Ecto neural progenitor cell (in vitro differentiated cells): ENCODE data around the gene HAAO.
A peak's percentile ranks its signal among the peaks of the same experiment; 100 is the strongest.

Experiments used
- DNase-seq: peaks from one replicate; pipeline ENCODE4 v3.0.0-alpha.2; 2018; ENCODE audit warnings: low spot score

The HAAO gene

DNA sequence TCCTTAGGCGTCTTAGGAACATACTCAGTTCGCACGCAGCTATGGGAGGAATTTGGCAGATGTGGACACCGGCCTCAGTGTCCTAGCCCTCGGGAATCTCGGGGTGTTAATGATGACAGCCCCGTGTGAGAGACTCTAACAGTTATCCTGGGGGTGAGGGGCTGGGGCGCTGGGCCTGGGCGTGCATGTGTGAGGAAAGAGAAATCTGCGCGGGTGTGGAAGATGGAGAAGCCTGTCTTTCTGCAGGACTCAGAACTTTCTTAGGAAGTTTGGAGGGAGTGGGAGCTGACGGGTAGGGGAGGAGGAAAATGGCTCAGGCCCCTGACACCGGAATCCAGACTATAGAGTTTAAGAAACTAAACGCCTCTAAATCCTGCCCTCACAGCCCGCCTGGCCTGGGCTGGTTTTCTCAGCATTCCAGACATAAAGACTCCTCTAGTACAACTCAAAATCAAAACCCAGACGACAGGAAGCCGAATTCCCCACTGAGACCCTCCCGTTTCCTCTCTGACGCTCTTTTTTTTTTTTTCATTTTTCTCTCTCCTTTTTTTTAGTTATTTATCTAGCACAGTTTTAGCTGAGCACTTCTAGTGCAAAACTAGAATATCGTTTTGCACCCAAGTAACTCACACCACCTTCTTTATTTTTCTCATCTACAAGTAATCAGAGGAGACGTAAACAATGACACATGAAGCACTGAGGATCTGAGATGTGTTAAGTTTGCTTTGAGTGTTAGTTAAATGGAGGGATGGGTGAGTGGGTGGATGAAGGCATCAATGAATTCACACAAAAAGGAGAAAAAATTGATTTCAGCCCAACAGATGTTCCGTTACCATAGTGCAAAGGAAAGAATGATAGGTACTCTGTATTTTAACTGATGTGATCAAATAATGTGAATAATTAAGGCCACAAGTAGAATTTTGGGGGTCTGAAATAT lies 1.2 kb upstream of the HAAO start:
- no peak for DNase-seq

DNA sequence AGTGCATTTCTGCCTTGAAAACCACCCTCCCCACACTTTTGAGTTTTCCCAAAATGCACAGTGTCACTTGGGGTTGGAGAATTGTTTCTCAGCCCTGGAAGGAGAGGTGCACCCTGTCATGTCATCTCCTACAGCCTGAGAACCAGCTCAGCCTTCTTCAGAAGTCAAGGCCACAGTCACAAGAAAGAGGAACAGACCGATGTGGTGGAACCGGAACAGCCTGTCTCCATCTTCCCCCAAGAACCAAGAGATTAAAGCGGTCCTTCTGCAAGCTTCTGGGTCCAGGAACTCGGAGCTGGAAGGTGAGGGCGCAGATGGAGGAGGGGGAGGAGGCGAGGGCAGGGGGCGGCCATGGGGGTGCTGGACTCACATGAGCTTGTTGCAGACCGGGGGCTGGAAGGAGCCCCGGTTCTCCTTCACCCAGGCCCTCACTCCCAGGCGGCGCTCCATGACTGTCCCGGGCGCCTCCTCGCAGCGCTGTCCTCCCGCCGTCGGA lies 248 bp downstream of the HAAO start:
- DNase-seq: no peak

DNA sequence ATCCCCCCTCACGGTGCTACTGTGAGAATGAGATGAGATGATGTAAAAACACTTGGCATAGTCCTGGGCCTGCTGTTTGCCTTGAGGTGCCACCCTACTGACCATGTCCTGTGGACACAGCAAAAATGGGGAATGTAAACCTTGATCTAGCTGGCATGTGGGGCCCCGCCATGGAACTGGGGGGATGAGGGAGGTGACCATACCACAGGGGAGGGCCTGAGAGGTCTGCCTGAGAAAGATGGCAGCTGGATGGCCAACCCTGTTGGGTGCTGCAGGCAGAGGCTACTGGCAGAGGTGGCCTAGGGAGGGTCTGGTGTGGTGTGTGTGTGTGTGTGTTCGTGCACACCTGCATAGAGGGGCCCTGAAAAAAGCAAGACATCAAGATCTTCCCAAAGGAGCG lies 777 bp downstream of the HAAO start:
- no peak for DNase-seq

DNA sequence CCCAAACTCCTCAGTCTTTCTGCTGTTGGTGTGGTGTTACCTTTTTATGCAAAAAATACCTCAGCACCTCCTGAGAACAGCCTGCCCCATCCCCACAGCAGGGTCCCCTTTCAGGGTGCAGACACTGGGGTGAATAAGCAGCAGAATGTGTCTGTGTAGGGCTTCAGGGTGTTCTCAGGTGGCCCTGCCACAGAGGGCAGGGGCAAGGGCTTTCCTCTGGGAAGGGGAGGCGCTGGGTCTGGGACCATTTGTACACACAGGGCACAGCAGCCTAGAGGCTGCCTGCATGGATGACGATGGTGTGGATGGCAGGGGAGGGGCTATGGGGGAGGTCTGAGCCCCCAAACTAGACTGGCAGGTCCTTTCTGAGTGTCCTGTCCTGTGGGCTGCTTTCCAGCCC lies 2.6 kb downstream of the HAAO start:
- DNase-seq: no peak

DNA sequence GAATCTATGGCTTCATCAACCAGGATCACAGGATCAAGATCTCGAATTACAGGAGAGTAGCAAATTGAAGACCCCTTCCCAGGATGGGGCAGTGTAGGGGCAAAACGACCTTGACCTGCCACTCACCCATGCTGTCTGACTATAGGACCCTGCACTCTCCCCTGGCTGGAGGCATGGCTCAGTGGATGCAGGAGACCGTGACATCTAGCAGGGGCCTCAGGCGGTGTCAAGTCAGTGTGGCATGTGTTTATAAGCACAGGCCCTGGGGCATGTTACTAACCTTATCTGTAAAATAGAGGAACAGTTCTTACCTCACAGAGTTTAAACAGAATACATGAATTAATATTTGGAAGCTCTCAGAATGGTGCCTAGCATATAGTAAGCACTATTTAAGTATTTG lies 3.5 kb downstream of the HAAO start:
- DNase-seq: no peak

DNA sequence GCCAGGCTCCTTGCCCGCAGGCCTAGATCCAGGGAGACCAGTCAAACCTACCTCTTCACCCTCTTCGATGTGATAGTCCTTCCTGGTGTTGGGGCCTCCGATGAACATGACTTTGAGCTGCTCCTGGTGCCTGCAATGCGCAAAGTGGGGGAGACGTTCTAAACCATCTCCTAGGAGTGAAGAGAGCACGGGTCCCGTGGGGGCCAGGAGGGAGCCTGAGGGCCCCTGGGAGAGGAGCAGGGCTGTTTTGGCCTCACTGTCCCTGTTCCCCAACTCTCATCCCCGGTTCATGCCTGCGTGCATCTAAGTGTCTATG lies 3.9 kb downstream of the HAAO start:
- DNase-seq: no peak

DNA sequence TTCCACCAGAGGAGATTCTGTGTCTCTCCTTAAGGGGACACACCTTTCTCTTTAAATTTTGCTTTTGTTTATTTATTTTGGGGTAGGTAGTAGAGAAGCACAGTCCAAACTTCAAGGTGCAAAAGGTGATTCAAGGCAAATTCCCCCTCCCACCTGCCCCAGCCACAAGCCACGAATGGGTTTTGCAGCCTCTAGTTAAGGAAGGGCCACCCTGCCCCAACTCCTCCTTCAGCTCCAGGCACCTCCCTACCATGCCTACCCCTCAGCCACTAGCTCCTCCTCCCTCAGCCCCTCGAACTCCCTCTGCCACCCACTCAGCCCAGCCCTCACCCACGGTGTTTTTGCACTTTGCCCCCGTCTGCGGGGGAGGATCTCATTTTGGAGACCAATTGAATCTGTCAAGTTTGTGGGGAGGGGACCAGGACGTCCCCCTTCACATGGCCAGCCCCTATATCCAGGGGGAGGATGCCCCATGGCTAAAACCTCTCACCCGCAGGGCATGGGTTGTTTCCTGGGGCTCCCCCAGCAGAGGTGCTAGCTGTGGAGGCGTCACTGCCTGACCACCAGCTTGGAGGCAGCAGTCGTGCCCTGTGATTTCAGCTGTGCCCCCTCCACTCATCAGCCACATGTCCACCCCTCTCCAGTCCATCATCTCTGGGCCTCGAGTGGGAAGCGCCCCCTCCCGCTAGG lies 4.5 kb downstream of the HAAO start:
- DNase-seq: no peak

DNA sequence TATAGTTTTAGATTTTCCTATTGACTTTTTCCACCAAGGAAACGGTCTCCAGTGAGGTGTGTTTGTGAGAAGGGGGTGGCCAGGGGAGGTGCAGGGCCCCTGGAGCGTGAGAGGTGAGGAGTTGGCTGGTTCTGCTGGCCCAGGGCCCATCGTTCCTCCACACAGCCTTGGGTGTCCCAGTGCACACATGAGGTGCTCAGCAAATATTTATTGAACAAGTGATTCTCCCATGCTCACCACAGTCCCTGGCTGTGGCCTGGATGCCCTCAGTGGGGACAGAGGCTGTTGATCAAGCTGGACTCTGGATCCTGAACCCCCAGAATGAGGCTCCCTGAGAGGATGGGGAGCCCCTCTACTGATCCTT lies 5.0 kb downstream of the HAAO start:
- DNase-seq: no peak

DNA sequence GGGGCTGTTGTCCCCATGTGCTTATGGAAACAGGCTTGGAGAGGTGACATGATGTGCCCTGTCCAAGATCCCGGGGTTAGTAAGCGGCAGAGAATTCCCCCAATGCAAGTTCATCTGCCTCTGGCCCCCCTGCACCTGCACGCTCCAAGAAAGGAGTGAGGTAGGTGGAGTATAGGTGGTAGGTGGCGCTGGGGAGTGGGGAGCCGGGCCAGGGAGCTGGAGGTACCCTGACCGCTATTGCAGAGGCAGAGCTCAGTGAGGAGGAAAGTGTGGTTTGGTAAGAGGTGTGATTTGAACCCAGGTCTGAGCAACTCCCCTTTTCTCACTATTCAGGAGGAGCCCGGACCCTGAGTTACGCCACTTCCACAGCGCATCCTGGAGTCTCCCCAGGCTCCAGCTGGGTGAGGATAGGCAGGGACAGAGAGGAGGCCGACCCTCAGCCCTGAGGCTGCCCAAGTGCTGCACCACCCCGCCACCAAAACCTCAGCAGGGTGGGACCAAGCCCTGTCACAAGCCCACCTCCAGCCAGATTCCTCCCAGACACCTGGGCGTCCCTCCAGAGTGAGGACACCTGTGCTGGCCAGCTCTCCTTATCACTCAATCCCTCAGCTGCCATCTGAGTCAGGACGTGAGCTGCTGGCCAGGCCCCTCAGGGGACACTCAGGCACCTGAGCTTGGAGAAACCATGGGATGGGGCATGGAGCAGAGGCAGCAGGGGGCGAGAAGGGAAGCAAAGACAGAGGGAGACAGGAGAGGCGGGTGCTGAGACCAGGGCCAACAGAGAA lies 5.6 kb downstream of the HAAO start:
- DNase-seq: peak; percentile 47

DNA sequence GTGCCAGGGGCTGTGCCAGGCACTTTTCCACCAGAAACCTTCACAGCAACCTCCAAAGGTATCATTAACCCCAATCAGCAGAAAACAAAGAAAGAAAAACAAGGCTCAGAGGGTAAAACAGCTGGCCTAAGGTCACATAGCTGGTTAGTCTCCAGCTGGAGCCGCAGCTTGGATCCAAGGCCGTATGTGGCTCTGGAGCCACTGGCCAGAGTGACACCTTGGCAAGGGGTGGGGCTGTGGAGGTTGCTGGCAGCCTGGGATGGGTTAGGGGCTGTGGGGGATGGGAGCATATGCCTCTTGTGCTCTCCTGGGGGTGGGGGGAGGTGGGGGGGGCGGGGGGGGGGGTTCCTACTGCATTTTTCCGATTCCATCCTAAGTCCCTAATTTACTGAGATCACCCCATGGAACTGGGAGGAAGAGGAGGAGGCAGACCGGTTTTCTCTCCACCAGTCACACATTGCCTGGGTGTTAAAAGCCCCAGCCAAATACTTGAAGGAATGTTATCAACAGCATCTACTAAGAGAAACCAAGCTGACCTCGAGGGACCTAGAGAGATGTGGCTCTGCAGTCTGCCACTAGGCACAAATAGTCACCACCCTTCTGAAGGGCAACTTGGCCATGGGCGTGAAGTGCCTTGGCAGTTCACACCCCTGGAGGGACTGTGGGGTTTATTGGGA lies 8.0 kb downstream of the HAAO start:
- DNase-seq: no peak

DNA sequence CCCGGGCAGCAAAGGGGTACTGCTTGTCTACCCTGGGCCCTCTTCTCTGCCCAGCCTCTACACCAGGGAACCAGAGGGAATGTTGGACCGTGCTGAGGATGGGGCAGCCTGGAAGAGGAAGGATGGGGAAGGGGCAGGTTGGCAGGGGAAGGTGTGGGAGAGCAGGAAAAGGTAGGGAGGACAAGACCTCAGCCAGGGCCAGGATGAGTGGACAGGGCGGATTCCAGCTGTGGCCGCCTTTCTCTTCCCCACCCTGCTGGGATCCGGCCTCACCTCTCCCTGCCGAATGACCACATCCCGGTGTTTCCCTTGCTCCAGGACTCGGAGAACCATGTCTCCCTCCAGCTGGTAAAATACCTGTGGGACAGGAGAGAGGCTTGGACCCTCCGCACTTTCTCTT lies 8.9 kb downstream of the HAAO start:
- DNase-seq: no peak

DNA sequence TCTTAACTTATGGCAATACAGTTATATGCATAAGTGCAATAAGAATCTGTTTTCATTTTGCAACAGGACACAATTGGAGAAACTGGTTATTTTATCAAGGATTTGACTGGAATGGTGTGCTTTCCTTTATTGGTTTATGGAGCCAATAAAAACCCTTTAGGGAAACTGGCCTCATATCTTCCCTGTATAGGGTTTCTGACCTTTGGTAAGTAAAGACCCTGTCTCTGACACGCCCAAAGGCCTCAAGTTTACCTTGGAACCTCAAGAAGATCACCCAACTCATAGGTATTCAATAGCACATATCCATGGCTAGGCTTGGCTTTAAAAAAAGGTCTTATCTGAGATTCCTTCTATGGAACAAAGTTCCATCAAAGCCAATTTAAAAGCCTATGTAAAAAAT lies 11.2 kb downstream of the HAAO start:
- no peak for DNase-seq

DNA sequence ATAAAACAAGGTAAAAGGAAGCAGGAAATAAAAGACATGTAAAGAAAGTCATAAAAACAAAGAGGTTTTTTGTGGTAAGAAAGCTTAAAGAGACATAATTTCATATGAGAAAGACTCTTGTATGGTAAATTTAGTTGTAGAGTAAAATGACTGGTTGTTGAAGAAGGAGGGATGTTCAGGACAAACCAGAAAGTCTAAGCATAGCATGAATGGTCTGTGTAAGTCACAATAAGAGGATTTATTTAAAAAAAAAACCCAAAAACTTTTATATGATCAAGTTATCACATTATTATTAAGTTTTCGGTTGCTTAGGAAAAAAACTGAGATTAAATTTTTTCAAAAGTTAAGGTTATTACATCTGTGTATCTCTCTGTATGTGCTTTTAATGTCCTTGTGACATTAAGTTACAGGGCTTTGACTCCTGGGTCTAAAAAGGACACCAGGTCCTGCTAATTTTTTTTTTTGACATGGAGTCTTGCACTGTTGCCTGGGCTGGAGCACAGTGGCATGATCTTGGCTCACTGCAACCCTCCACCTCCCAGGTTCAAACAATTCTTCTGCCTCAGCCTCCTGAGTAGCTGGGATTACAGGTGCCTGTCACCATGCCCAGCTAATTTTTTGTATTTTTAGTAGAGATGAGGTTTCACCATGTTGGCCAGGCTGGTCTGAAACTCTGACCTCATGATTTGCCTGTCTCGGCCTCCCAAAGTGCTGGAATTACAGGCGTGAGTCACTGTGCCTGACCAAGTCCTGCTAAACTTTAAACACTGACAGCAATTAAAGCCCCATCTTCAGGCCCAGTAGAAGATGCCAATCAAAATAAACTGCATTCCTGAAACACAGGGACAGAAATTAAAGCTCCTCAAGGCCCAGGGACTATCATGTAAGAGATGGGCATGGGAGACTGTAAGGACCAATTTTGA lies 14.2 kb downstream of the HAAO start:
- no peak for DNase-seq

DNA sequence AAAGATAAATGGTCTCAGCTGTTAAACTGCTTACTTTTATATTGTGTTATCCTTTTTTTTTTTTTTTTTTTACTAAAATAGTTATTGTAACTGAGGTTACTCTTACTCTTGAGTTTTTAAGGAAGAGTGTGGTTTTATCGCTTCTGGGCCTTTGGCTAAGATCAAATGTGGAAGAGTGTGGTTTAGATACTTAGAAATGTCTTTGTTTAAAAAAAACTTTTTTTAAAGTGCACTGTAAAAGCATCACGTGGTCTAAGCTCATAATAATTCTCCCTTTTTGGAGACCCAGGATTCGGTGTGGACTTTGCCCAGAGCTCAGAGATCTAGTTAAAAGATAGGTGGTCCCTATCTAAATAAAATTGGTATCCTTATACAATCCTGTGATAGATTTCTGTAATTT lies 16.6 kb downstream of the HAAO start:
- DNase-seq: no peak

DNA sequence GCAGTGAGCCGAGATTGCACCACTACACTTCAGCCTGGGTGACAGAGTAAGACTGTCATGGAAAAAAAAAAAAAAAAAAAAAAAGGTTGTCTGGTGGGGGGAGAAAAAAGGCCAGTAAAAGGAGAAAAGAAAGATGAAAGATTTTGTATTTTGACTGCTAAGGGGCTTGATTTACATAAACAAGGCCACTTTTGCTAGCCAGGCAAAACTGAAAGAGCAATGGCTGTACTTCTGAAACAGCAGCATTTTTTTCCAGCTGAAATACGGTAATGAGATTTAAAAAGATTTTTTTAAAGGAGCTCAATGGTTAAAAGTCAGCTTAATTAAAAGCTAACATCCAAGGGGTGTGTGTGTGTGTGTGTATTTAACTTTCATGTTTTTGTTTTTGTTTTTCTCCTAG lies 17.2 kb downstream of the HAAO start:
- no peak for DNase-seq

DNA sequence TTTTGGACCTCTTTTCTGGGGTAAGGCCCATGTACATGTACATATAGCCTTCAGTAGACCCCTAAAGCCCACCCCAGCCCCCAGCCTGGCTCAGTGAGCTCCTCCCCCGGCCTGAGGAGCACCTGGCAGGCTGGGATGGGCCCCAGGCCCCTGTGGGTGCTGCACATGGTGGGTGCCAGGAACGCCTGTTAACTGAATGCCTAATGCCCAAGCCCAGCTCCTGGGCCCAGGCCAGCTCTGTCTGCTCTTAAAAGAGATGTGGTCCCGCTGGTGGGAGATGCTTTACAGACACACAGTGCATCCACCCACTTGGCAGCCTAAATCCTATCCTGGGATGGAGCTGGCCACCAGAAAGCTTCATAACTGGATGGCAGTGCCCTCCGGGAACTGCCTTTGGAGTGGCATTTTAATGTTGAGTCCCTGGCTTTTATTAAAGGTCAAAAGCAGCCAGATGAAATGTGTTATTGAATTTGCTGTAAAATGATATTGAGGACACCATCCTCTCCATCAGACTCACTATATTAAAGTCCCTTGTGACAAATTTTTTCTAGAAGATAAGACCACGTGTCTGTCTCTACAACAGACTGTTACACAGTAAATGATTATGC lies 20.7 kb downstream of the HAAO start:
- DNase-seq: no peak

DNA sequence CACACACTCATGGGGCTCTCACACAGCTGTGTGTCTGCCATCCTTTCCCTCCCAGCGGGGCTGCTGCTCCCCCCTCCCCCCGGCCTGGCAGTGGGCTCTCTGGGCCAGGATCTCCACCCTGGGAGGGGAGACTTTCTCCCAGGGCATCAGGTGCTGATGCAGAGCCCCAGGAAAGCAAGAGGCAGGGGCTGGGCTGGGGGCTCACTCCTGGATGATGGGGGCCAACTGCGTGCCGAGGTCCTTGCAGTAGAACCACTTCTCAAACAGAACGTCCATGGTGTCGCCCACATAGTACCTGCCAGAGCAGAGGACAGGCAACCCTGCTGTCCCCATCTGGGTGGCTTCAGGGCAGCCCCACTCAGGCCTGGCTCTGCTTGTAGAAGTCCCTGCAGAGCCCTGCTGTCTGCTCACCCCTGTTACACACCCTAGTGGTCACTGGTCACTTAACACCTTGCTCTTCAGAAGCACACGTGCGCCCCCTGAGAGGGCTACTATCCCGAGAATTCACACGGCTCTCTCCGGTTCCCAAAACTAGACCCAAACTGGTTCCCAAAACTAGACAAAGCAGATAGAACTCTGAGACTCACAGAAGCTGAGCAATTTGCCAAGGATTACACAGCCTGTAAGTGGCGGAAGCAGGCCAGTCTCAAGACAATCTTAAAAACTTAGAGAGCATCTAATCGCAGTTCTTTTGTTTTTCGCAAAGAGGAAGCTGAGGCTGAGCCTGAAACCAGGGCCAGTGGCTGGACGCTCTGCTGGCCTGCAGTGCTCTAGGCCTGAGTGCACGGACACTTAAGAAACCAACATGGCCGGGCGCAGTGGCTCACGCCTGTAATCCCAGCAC lies 21.9 kb downstream of the HAAO start:
- peak; percentile 77 for DNase-seq

DNA sequence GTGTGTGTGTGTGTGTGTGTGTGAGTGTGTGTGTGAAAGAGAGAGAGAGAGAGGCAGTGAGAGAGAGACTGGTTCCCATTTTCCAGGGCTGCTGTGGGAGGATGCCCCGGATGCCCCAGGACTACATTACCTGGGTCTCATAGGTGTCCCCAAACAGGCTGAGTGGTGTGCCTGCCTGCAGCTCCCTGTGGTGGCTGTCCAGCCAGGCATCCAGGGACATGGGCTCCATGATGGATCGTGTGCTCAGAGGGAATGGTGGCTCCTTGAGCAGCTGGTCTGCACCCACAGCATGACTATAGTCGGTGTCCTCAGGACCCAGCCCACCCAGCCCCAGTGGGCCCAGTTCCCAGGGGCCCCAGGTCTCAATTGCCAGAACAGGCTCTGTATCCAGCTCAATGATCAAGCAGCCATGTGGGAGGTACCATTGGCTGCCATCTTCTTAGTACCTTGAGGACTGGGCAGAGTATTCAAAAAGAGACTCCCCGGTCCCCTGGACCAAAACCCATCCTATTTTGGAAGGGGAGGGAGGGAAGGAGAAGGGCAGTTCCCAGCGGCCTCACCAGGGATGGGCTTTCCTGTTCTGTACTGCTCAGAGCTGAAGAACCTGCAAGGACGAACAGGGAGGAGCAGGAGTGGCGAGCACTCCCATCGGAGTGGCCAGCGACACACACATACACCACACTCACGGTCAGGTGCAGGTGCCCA lies 22.6 kb downstream of the HAAO start:
- DNase-seq: no peak

DNA sequence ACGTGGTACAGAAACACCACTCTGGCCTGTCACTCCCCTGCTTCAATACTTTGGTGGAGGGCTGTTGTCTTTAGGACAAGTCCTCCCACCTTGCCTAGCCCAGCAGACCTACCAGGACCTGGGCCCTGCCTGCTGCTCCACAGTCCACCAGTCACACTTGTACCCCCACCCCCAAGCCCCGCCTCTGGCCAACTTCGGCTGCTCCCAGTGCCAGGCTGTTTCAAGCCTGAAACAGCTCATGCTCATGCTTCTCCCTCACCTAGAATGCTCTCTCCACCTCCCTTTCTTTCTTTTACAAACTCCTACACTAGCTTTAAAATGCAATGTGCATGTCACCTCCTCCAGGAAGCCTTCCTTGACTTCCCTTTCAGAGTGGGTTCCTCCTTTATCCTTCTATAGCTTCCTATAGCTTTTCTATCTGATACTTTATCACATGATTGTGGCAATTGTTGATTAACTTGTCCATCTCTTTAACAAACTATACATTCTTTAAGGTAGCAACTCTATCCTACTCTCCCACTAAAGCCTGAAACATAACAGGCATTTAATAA lies 23.6 kb downstream of the HAAO start:
- DNase-seq: no peak
